ENCODE measurements around the gene SLC39A10. TPM values are rescaled to one million over a fixed set of nuclear protein-coding genes. Genes with fewer than 3 reads are reported as not detected.
A peak's percentile ranks its signal among the peaks of the same experiment; 100 is the strongest.

Gene SLC39A10
- total and polyA plus RNA-seq, 10 of the 15 experiments (the other 5 are each of a cell fraction or from before 2014, with no cell fraction given) = 2.0 to 23.6 (median 7.9) TPM

- TF ChIP-seq GATAD2B (conservative IDR thresholded peaks at IDR 0.05; ENCODE audit: low read depth) (peak; percentile 84), HDAC2 (IDR thresholded peaks at IDR 0.05) (no peak), MEF2A (IDR thresholded peaks at IDR 0.05; ENCODE audit: insufficient read depth, low read depth, low read length) (no peak), SP1 (IDR thresholded peaks at IDR 0.05; ENCODE audit: low read depth, low read length) (no peak), BMI1 (IDR thresholded peaks at IDR 0.05; ENCODE audit: borderline replicate concordance) (no peak), ZBTB33 (IDR thresholded peaks at IDR 0.05) (peak; percentile 87; the same call in 1 of the 2 replicates), NRF1 (conservative IDR thresholded peaks at IDR 0.05; ENCODE audit: low read depth, low read length) (peak; percentile 88), SMC3 (IDR thresholded peaks at IDR 0.05; ENCODE audit: borderline replicate concordance, low read length) (no peak; the same call in 1 of the 2 replicates), POLR2AphosphoS5 (IDR thresholded peaks at IDR 0.05; ENCODE audit: low read length) (peak; percentile 98), NR2C2 (IDR thresholded peaks at IDR 0.05; ENCODE audit: borderline replicate concordance, control insufficient read depth, insufficient read length, low read depth) (no peak), RB1 (IDR thresholded peaks at IDR 0.05; ENCODE audit: borderline replicate concordance) (no peak; the same call in 1 of the 2 replicates), MEF2B (IDR thresholded peaks at IDR 0.05; ENCODE audit: partially characterized antibody, poor library complexity, severe bottlenecking) (no peak), CHD4 (IDR thresholded peaks at IDR 0.05) (no peak), ZNF592 (IDR thresholded peaks at IDR 0.05) (peak; percentile 37; the same call in 1 of the 2 replicates), MLLT1 (IDR thresholded peaks at IDR 0.05) (peak; percentile 17), RAD51 (IDR thresholded peaks at IDR 0.05) (no peak), NKRF (conservative IDR thresholded peaks at IDR 0.05) (peak; percentile 92), HSF1 (IDR thresholded peaks at IDR 0.05; ENCODE audit: low read depth, low read length) (no peak)
Observed at GRCh38 chr2:195656859-195657633, at the start of gene SLC39A10 (continued).

Measured in GM12878 (cell line).